HG03095 (cell line): ENCODE data around the gene PDLIM1.
A peak's percentile ranks its signal among the peaks of the same experiment; 100 is the strongest.
"Not testable (repeated sequence)": the region's sequence is repeated elsewhere in the genome, so short reads cannot be mapped to it uniquely, and the experiment has no call there.

Experiments
- ATAC-seq: cut with Tn5 transposase; IDR thresholded peaks from one replicate; pipeline ENCODE4 v1.9.1; 2021; ENCODE audit warnings: moderate library complexity; ENCODE audit not compliant: unreplicated experiment

Gene PDLIM1

DNA sequence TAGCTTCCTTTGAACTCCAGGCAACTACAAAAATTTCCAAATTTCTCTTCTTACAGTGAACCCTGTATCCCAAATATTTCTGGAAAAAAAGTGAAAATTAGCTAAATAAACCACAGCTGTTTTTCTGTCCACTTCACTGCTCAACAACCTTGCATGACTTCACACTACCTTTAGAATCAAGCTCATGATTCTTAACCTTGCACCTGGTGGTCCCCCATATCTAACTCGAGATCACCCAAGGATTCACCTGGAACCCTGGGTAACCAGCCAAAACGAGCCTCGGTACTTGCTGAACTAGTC is 47.5 kb downstream of the PDLIM1 start:
- no peak for ATAC-seq

DNA sequence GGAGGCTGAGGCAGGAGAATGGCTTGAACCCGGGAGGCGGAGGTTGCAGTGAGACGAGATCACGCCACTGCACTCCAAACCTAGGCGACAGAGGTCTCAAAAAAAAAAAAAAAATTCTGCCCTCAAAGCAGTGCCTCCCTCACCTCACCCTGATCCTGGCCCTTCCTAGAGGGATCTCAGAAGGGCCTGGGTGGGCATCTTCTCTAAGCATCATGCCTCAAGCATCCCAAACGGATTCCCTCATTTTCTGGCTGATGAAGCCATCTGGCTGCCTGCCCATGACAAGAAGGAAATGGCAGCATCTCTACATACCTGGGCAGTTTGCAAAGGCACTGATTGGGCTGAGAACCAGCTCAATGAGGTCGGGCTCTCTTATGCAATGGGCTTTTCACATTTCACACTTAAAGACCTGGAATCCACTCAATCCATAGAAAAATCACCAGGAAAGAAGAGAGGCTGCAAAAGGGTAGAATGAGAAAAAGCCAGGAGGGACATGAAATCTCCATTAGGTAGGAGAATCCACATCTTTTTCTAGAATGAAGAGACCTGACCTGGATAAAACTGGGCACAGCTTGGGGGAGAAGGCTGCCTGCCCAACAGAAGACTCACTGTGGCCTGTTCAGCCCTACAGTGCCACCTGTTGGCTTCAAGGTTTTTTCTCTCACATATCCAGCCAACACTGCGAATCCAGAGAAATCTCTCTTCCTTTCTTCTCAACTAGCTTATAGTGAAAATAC is 48.1 kb downstream of the PDLIM1 start:
- no peak for ATAC-seq

DNA sequence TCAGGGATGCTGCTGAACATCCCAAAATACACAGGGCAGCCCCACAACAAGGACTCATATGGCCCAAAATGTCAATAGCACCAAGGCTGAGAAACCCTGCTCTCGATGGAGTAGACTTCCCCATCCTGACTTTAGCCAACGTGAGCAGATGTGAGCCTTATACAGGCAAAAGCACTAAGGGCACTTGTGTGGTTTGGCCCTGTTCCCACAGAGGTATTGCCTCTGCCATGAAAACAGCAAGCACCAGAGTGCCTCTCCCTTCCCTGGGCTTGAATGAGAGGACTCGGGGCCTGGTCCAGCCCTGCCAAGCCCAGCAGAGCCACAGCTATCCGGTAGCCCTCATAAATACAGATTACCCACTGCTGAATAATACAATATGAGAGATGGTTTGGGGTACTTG is 49.3 kb downstream of the PDLIM1 start:
- ATAC-seq: no peak

DNA sequence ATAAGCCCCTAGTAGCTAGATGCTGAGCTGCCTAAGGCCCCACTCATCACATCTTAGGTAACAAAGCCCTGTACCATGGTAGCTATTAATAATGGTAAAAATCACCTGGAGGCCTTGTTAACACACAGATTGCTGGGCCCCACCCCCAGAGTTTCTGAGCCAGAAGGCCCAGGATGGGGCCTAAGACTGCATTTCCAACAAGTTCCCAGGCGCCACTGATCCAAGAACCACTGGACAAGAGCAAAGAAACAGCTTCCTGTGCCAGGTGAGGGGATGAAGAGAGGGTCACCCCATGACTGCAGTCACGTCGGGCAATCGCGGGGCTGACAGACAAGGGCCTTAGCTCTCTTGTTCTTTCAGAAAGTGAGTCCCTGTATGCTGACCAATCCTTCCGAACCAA is 50.0 kb downstream of the PDLIM1 start:
- ATAC-seq: no peak

DNA sequence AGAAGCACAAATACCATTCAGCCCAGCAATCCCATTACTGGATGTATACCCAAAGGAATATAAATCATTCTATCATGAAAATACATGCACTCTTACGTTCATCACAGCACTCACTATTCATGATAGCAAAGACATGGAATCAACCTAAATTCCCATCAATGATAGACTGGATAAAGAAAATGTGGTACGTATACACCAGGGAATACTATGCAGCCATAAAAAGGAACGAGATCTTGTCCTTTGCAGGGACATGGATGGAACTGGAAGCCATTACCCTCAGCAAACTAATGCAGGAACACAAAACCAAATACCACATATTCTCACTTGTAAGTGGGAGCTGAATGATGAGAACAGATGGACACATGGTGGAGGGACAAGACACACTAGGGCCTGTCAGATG is 50.7 kb downstream of the PDLIM1 start:
- not testable (repeated sequence) for ATAC-seq

DNA sequence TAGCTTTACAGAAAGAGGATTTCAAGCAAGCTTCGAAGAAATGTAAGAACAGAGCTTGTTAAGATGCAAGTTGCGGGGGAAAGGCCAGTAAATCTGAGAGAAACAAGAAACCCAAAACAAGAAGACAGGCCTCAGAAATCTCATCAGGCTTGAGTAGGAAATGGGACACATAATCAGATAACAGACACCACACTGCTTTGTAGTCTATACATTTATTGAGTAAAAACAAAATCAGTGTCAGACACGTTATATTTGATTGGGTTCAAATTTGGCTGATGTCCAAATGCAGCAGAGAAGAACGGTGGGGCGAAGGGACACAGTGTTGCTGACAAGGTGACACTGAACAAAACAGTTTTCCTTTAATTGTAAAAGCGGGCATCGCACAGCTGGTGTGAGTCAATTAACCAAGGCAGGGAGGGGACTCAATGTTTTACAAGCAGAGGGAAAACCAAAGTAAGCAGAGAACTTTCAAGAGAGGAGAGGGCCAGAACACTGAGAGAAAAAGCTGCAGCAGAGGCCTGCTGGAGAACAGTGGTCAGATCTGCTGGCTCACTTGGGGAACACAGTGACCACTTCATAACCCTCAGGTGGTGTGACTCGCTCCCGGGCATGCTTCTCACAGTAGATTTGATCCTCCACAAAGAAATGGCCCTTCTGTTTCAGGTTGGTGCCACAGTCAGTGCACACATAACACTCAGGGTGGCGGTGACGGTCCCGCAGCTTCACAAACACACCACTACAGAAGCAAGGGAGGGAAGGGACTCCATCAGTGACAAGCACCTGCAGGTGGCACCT is 53.2 kb downstream of the PDLIM1 start:
- no peak for ATAC-seq

DNA sequence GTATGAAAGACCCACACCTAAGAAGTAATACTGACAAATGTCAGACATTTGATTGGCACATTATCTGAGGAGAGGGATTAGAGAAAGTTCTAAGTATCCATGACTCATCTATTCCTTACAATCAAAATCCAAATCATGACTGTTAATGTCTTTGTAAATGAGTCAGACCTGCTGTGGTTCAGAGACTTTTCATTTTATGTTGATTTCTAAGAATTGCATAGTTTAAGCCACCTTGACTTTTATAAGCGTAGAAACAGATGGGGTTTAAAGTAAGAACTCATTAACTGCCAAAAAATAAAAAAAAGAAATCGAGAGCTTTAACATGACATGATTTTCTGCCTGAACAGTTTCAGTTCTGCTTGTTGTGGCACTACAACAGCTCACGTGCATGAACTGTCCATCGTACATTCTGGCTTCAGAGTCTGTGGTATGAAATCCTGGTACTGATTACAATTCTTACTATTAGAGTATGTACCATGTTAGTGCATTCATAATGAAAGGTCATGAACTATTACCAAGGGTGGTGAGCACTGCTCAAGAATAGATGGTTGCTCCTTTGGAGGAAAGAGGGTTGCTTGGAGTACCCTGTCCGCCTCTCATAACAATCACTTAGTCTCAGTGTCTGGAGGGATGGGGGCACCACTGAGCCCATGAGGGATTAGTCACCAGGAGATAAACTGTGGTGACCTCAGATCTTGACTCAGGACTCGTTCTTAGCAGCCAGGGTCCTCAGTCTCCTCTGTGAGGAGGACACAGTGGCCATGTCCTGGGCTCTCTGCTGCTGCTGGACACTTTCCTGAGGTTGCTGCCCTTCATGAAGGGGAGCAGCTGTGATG is 54.5 kb downstream of the PDLIM1 start:
- ATAC-seq: peak; percentile 93

DNA sequence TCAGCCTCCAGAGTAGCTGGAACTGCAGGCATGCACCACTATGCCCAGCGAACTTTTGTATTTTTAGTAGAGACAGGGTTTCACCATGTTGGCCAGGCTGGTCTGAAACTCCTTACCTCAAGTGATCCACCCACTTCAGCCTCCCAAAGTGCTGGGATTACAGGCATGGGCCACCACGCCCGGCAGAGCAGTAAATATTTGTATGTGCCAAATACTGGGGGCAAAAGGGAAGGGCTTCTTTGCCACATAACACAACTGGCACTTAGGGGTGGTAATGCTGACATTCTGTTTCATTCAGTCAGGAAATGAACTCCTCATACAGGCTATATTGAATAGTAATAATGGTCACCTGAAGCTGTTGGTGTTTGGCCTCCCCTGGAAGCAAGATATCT is 55.1 kb downstream of the PDLIM1 start:
- ATAC-seq: no peak

DNA sequence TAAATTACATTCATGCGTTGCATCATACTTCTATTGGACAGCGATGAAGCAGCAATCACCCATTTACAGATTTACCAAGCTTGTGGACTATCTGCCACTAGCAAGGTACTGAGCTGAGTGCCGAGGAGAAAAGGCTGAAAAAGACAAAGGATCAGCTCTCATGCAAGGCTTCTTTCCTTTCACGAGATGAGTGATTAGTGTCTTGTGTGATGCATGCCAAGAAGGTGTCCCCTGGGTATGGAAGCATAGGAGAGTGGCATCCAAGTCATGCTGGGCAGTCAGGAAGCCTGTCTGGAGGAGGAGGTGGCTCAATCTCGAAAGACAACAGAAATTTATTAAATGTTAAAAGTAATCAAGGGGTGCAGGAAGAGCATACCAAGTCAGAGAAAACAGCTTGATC is 55.9 kb downstream of the PDLIM1 start:
- ATAC-seq: no peak

DNA sequence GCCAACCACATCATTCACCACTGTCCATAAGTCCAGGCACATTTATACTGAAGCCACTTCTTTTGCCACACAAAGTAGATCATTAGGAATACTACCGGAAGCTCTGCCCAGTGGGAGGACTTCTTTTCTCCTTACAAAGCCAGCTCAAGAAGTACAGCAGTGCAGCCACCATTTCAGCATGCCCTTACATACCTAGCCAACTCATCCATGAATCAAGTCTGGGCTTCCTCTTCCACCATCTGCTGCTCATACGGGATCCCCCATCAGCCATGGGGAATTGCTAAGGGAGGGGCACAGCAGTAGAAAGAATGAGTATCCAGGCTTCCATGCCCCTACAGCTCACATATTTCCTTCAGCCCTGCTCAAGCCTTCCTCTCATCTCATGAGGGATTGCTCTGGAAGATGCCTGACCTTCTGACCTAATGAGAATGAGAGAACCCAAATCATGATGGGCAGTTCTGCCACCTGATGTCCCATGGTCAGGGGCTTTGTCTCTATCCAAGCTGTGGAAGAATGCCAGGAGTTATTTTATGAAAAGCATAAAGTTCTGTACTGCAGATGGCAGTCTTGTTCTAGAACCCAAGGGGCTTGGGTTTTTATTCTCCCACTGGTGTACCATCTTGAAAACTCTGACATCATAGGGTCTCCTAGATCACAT is 57.3 kb downstream of the PDLIM1 start:
- ATAC-seq: no peak

DNA sequence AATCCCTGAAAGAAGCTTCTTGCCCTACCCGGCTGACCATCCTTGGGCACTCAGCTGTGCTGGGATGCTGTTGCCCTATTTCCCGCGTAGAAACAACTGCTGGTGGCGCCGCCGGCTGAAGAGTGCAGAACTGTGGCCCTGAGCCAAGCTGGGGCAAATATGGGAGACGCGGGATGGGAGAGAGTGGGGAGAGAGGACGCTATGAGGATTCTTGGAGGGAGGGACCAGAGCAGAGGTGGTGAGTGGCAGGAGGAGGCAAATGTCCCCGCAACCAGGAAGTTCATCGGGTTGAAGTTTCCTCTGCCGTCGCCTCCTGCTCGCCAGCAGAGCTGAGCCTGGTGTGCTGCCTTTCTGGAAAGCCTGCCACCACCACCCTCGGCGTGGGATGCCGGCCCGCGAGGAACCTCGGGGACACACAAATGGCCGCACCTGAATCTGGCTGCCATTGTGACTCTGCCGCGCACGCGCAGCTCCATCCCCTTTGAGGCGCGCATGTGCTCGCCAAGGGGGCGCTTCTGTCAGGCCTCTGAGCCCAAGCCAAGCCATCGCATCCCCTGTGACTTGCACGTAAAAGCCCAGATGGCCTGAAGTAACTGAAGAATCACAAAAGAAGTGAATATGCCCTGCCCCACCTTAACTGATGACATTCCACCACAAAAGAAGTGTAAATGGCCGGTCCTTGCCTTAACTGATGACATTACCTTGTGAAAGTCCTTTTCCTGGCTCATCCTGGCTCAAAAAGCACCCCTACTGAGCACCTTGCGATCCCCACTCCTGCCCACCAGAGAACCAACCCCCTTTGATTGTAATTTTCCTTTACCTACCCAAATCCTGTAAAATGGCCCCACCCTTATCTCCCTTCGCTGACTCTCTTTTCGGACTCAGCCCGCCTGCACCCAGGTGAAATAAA is 59.9 kb downstream of the PDLIM1 start:
- ATAC-seq: not testable (repeated sequence)

DNA sequence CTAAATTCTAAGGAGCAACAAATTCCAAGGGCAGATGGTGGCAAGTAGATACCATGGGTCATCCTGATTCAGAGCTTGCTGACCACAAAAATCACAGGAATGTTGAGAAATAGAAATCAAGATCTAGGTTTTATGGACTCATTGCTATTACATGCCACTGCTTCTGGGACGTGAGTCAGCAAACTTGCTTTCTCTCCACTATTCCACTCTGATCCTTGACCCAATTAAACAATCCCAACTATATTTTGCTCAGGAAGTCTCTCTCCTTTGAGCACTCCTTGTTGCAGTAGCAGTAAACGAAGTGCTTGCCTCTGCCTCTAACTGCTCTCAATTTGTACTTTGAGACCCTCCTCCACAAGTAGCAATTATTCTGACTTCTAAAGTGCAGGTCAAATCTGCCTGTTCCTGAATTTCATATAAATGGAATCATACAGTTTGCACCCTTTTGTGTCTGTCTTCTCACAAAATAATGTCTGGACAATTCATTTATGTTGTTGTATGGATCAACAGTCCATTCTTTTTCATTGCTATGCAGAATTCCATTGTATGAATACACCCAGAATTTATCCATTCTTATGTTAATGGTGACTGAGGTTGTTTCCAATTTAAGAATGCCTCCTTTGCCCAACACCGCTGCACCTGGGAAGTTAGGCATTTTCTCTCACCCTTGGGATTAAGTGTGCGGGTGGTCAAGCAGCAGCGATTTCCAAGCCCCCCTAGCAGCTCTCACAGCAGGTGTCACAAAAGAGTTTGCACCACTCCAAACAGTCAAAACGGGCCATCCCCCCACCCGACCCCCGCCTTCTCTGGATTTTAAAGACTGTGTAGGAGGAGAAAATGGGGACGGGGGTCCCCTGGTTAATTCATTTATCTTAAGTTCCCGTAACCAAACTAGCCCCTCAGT is 60.8 kb downstream of the PDLIM1 start:
- no peak for ATAC-seq

DNA sequence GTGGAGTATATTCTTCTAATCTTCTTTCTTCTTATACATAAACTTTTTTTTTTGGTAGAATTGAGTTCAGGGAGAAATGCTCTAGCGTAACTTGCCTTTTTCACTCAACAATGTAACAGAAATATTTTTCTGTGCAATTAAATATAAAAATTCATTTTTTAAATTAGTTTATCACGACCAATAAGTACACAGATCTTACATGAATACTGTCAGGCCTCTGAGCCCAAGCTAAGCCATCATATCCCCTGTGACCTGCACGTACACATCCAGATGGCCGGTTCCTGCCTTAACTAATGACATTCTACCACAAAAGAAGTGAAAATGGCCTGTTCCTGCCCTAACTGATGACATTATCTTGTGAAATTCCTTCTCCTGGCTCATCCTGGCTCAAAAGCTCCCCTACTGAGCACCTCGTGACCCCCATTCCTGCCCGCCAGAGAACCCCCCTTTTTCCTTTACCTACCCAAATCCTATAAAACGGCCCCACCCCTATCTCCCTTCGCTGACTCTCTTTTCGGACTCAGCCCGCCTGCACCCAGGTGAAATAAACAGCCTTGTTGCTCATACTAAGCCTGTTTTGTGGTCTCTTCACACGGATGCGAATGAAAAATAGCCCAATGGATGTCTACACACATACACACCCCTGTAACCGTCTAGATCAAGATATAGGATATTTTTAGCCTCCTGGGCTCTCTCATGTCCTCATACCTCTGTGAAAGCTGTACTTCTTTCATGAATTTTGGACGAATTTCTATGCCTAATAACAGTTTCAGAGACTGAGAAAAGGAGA is 61.7 kb downstream of the PDLIM1 start:
- not testable (repeated sequence) for ATAC-seq

DNA sequence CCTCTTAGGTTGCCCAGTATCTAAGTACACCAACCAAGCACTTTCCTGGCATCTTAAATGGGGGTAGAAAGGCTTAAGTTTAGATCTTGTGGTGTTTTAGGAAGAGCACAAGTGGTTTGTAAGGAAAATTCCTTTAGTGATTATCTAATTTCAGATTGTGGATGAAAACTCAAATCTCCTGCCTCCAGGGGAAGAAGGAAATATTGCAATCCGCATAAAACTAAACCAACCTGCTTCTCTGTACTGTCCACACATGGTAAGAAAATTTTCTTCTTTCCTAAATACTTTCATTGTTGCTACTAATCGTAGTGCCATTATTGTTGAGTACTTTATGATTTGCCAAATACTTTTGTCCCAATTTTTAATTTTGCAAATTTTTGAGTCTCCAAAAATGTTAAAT is 65.7 kb downstream of the PDLIM1 start:
- ATAC-seq: no peak

DNA sequence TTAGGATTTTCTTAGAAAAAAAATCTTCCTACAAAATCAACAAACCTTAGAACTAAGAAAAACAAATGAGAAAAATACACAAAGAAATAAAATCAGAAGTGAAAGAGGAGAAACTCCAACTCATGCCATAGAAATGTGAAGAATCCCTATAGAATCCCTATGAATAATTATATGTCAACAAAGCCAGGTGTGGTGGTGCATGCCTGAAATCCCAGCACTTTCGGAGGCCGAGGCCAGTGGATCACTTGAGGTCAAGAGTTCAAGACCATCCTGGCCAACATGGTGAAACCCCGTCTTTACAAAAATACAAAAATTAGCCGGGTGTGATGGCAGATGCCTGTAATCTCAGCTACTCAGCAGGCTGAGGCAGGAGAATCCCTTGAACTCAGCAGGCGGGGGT is 69.7 kb downstream of the PDLIM1 start:
- ATAC-seq: no peak

DNA sequence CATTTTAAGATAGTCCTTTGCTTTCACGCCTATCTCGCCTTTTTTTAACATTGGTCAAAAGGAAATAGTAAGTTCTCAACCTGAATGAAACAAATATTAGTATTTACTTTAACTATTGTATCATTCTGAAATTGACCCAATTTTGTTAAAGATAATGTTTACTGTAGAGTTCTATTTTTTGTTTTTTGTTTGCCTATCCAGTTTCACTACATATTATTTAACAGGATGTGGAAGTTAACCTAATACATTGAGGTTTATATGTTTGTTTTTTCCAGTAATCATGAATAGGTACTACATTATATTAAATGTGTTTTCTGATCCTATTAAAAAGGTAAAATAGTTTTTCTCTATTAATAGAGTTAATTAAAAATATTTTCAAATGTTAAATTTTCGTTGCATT is 70.3 kb downstream of the PDLIM1 start:
- ATAC-seq: no peak

DNA sequence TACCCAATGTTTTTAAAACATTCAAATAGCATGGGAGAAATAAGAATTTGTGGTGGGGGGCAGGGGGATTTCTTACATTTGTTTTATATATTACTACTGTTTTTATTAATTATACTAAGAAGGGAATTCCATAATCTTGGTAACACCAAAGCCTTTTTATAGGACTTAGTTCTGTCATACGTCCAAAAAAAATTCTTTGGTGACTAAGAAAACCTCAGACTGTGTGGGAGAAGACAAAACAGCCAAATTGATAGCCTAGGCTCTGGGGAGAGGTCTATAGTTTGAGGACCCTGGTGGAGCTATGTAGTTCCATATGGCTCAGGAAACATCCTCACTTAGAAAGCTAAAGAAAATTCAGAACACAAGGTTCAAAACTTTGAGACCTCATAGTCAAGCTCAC is 73.3 kb downstream of the PDLIM1 start:
- no peak for ATAC-seq

DNA sequence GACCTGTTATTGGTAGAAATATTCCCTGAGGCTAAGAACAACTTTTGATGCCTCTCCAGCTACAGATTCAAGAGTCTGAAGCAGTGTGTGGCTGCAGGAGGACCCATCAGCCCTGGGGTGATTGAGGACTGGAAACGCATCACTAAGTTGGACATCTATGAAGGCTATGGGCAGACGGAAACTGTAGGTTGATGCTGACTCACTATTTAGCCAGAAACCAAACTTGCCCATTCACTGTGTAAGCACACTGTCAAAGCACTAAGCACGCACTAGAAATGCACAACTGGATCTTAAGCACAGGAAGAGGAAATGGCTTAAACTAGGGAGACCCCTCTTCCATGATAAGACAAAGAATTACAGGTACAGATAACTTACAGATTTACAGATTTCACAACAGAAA is 76.0 kb downstream of the PDLIM1 start:
- peak; percentile 54 for ATAC-seq
